Stimulated activated CD4-positive, alpha-beta T cell treated with anti-CD3 and anti-CD28 coated beads, Interleukin-4, amount 100 ng/mL, for 4 hours (primary cell): ENCODE data around the gene SLC7A10.

ENCODE experiments used
- DNase-seq, 2 experiments: peaks; one replicate each; pipeline ENCODE4 v3.0.0-alpha.2; 2020

SLC7A10 gene

GRCh38 chr19:33225458-33225926 is at the start of gene SLC7A10:
Gene SLC7A10, minus strand, starts transcription at chr19:33225850. Its CDS starts 147 bp downstream, at chr19:33225703.
- DNase-seq: no peak

- DNase-seq: no peak
These were observed 49.3 kb upstream of the SLC7A10 start for GRCh38 chr19:33274663-33275558.

GRCh38 chr19:33273881-33274662 is 48.4 kb upstream of the SLC7A10 start:
- DNase-seq: peak; percentile 29 to 55

- no peak for DNase-seq
These were observed 47.6 kb upstream of the SLC7A10 start for GRCh38 chr19:33273065-33273736.

- no peak for DNase-seq
These were observed 45.8 kb upstream of the SLC7A10 start for GRCh38 chr19:33271246-33272021.

- DNase-seq: no peak
These were observed 45.1 kb upstream of the SLC7A10 start for GRCh38 chr19:33270769-33271168.

- no peak for DNase-seq
These were observed 43.4 kb upstream of the SLC7A10 start for GRCh38 chr19:33269016-33269415.

GRCh38 chr19:33268162-33268991 is 42.7 kb upstream of the SLC7A10 start:
- DNase-seq: no peak

GRCh38 chr19:33267706-33268105 is 42.1 kb upstream of the SLC7A10 start:
- DNase-seq: no peak

GRCh38 chr19:33266974-33267484 is 41.4 kb upstream of the SLC7A10 start:
- no peak for DNase-seq

- DNase-seq: no peak
These were observed 39.3 kb upstream of the SLC7A10 start for GRCh38 chr19:33264881-33265445.

GRCh38 chr19:33263325-33264023 is 37.8 kb upstream of the SLC7A10 start:
- DNase-seq: no peak

- no peak for DNase-seq
These were observed 36.0 kb upstream of the SLC7A10 start for GRCh38 chr19:33261511-33262189.

GRCh38 chr19:33260628-33261418 is 35.2 kb upstream of the SLC7A10 start:
- no peak for DNase-seq

GRCh38 chr19:33259539-33259938 is 33.9 kb upstream of the SLC7A10 start:
- DNase-seq: no peak

GRCh38 chr19:33257828-33258227 is 32.2 kb upstream of the SLC7A10 start:
- DNase-seq: no peak

GRCh38 chr19:33256261-33256660 is 30.6 kb upstream of the SLC7A10 start:
- no peak for DNase-seq

GRCh38 chr19:33255781-33256180 is 30.1 kb upstream of the SLC7A10 start:
- DNase-seq: no peak
